ENCODE data around the gene TREML2.

GRCh38 chr6:41161380-41161779 lies 39.6 kb downstream of the TREML2 start:
- TF ChIP-seq, protein P1, sequence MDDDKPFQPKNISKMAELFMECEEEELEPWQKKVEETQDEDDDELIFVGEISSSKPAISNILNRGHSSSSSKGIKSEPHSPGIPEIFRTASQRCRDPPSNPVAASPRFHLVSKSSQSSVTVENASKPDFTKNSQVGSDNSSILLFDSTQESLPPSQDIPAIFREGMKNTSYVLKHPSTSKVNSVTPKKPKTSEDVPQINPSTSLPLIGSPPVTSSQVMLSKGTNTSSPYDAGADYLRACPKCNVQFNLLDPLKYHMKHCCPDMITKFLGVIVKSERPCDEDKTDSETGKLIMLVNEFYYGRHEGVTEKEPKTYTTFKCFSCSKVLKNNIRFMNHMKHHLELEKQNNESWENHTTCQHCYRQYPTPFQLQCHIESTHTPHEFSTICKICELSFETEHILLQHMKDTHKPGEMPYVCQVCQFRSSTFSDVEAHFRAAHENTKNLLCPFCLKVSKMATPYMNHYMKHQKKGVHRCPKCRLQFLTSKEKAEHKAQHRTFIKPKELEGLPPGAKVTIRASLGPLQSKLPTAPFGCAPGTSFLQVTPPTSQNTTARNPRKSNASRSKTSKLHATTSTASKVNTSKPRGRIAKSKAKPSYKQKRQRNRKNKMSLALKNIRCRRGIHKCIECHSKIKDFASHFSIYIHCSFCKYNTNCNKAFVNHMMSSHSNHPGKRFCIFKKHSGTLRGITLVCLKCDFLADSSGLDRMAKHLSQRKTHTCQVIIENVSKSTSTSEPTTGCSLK (tag by site-specific recombination; IDR thresholded peaks at IDR 0.05): no peak
- TF ChIP-seq, protein P2, sequence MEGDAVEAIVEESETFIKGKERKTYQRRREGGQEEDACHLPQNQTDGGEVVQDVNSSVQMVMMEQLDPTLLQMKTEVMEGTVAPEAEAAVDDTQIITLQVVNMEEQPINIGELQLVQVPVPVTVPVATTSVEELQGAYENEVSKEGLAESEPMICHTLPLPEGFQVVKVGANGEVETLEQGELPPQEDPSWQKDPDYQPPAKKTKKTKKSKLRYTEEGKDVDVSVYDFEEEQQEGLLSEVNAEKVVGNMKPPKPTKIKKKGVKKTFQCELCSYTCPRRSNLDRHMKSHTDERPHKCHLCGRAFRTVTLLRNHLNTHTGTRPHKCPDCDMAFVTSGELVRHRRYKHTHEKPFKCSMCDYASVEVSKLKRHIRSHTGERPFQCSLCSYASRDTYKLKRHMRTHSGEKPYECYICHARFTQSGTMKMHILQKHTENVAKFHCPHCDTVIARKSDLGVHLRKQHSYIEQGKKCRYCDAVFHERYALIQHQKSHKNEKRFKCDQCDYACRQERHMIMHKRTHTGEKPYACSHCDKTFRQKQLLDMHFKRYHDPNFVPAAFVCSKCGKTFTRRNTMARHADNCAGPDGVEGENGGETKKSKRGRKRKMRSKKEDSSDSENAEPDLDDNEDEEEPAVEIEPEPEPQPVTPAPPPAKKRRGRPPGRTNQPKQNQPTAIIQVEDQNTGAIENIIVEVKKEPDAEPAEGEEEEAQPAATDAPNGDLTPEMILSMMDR (tag by site-specific recombination; IDR thresholded peaks at IDR 0.05): no peak
- no peak for TF ChIP-seq HOXA7 (CRISPR knock-in tag; IDR thresholded peaks at IDR 0.05; ENCODE audit: borderline replicate concordance)
